IPS-18a (cell line): ENCODE results near the gene ATP8A2.

Source experiments
- H3K27ac ChIP-seq: one replicate; pipeline ENCODE4 v1.5.1; 2013; ENCODE audit warnings: low read length
- H3K27me3 ChIP-seq: one replicate; pipeline ENCODE4 v1.6.1; 2013; ENCODE audit warnings: mild to moderate bottlenecking, low read length; ENCODE audit not compliant: control insufficient read depth, insufficient read depth
- H3K36me3 ChIP-seq: one replicate; pipeline ENCODE4 v1.6.1; 2013; ENCODE audit warnings: low read depth, low read length; ENCODE audit not compliant: control insufficient read depth
- H3K4me1 ChIP-seq: one replicate; pipeline ENCODE4 v1.6.1; 2013; ENCODE audit warnings: low read depth, low read length; ENCODE audit not compliant: control insufficient read depth
- H3K4me3 ChIP-seq: one replicate; pipeline ENCODE4 v1.5.1; 2013; ENCODE audit warnings: low read length
- H3K9ac ChIP-seq: one replicate; pipeline ENCODE4 v1.6.1; 2013; ENCODE audit warnings: mild to moderate bottlenecking, low read length, moderate library complexity
- H3K9me3 ChIP-seq: one replicate; pipeline ENCODE4 v1.6.1; 2013; ENCODE audit warnings: low read depth, low read length; ENCODE audit not compliant: control insufficient read depth

The ATP8A2 gene

DNA sequence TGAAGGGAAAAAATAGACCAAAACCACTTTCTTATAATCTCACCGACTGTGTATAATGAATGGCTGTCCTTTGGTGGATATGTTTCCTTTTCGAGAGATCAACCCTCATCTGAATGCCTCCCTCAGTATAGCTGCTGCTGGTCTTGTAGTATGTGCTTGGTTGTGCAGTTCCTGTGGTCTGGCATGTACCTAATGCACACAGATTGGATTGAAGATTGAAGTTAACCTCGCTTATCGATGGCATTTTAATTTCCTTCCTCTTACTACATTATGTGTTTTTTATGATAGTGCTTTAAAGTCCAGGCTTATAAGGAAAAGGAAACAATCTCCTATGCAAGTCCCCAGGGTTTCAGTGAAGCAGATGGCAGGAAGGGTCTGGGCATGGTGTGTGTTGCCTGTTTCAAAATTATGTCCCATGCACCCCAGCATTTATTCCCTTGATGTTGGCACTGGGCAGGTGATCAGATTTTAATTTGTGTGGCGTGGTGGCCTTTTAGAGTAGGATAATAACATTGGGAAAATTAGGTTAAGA is 346.0 kb downstream of the ATP8A2 start:
- Histone ChIP-seq H3K4me3 (no peak overlapping the region), H3K9ac (no peak overlapping the region), H3K27ac (no peak overlapping the region), H3K4me1 (no peaks in the 10 kb centered on the region), H3K36me3 (no peaks in the 10 kb centered on the region), H3K9me3 (no peaks in the 10 kb centered on the region), H3K27me3 (no peaks in the 10 kb centered on the region)

DNA sequence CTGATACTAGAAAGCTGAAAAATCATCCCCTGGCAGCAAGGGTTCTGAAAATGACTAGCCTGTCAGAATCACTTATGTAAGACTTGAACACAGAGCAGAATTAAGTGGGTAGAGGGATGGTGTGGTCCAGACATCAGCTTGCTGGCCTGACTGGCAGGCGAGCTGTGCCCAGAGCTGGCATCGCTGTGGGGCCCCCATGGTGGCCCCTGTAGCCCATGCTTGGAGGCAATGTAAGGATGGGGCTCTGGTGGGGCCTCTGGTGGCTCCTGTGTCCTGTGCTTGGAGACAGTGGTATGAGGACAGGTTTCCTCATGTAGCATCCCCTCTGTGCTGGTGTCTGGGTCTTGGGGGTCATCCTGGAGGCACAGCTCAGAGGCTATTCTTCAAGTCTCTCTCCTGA is 347.9 kb downstream of the ATP8A2 start:
- no peaks in the 10 kb centered on the region for H3K9me3 ChIP-seq
- no peak overlapping the region for H3K9ac ChIP-seq
- no peaks in the 10 kb centered on the region for H3K27me3 ChIP-seq

GRCh38 chr13:25722893-25723292 is 351.1 kb downstream of the ATP8A2 start:
- Histone ChIP-seq H3K4me1 (no peaks in the 10 kb centered on the region), H3K4me3 (no peak overlapping the region), H3K9me3 (no peaks in the 10 kb centered on the region), H3K9ac (no peak overlapping the region), H3K27me3 (no peaks in the 10 kb centered on the region), H3K36me3 (no peaks in the 10 kb centered on the region), H3K27ac (no peak overlapping the region)

More for the DNA sequence above, 347.9 kb downstream of the ATP8A2 start:
- Histone ChIP-seq H3K36me3 (no peaks in the 10 kb centered on the region), H3K27ac (no peak overlapping the region), H3K4me3 (no peak overlapping the region), H3K4me1 (no peaks in the 10 kb centered on the region)

- no peak overlapping the region for H3K27ac ChIP-seq
- H3K9ac ChIP-seq = no peak overlapping the region
- peaks cover 7% of the 10 kb centered on the region for H3K4me1 ChIP-seq
- no peaks in the 10 kb centered on the region for H3K9me3 ChIP-seq
- no peaks in the 10 kb centered on the region for H3K27me3 ChIP-seq
- H3K36me3 ChIP-seq = no peaks in the 10 kb centered on the region
- no peak overlapping the region for H3K4me3 ChIP-seq
These were observed 353.3 kb downstream of the ATP8A2 start for GRCh38 chr13:25725104-25725503.

DNA sequence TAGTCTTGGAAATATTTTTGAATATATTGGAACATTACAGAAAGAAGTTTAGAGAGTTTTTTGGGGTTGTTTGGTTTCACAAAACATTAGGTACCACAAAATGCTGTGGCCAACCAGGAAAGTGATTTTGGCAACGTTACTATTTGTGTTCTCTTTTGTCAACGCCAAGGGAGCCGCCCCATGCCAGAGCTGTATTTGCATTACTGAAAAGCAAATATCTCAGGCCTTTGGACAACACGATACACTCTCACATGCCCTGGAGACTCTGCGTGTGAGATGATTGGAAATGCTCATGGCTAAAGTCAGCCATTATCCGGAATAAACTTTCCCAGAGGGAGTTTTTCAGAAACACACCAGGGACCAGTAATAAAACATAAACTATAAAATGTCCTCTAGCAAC is 355.5 kb downstream of the ATP8A2 start:
- H3K4me3 ChIP-seq = no peak overlapping the region
- no peak overlapping the region for H3K9ac ChIP-seq
- peaks cover 7% of the 10 kb centered on the region for H3K4me1 ChIP-seq
- no peaks in the 10 kb centered on the region for H3K27me3 ChIP-seq
- no peaks in the 10 kb centered on the region for H3K36me3 ChIP-seq
- no peak overlapping the region for H3K27ac ChIP-seq
- H3K9me3 ChIP-seq = no peaks in the 10 kb centered on the region

GRCh38 chr13:25727810-25728209 is 356.0 kb downstream of the ATP8A2 start:
- Histone ChIP-seq H3K4me3 (no peak overlapping the region), H3K4me1 (peaks cover 7% of the 10 kb centered on the region), H3K9ac (no peak overlapping the region), H3K36me3 (no peaks in the 10 kb centered on the region), H3K27ac (no peak overlapping the region), H3K27me3 (no peaks in the 10 kb centered on the region), H3K9me3 (no peaks in the 10 kb centered on the region)

DNA sequence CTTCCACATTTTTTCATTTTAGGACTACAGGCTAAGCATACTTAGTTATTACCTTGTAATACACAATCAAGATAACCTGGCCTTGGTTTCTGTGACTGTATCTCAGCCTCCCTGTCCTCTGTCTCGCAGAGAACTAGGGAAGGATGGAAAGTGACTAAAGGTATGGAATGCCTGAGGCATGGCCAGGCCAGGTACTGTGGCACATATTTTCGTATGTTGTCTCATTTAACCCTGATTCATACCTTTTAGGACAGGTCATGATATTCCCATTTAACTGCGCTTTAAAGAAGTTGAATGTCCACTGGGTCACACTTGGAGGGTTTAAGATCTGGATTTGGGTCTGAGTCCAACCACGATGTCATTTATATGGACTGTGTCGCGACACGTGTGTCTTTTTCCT is 357.4 kb downstream of the ATP8A2 start:
- no peaks in the 10 kb centered on the region for H3K9me3 ChIP-seq
- H3K27me3 ChIP-seq = no peaks in the 10 kb centered on the region
- H3K27ac ChIP-seq = no peak overlapping the region
- no peaks in the 10 kb centered on the region for H3K36me3 ChIP-seq
- H3K9ac ChIP-seq = no peak overlapping the region
- H3K4me1 ChIP-seq = peaks cover 12% of the 10 kb centered on the region
- H3K4me3 ChIP-seq = no peak overlapping the region

DNA sequence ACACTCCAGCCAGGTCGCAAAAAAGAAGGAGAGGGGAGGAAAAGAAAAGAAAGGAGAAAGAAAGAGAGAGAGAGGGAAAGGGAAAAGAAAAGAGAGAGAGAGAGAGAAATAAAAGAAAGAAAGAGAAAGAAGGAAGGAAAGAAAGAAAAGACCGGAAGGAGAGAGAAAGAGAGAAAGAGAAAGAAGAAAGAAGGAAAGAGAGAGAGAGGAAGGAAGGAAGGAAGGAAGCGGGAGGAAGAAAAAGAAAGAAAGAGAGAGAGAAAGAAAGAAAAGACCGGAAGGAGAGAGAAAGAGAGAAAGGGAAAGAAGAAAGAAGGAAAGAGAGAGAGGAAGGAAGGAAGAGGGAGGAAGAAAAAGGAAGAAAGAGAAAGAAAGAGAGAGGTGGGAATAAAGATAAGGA is 359.3 kb downstream of the ATP8A2 start:
- no peaks in the 10 kb centered on the region for H3K9me3 ChIP-seq
- no peak overlapping the region for H3K9ac ChIP-seq
- H3K27ac ChIP-seq = no peak overlapping the region
- no peaks in the 10 kb centered on the region for H3K27me3 ChIP-seq
- H3K4me1 ChIP-seq = peaks cover 12% of the 10 kb centered on the region
- no peak overlapping the region for H3K4me3 ChIP-seq
- no peaks in the 10 kb centered on the region for H3K36me3 ChIP-seq

DNA sequence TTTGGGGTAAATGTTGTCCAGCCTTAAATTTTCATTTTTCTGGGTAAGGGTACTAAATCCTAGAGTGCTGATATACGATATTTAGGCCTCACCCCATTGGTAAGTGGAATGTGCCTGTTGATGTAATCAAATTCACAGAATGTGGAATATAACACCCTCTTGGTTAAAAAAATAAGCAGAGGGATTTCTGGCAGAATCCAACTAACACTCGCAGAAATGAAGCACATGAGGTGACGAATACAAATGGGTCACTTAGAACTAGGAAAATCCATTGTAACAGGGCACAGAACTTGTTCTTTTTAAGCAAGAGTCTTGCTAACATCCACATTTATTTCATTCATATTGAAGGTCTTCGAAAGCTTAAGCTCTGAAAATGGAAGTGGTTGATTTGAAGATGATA is 359.8 kb downstream of the ATP8A2 start:
- Histone ChIP-seq H3K36me3 (no peaks in the 10 kb centered on the region), H3K9ac (no peak overlapping the region), H3K4me3 (no peak overlapping the region), H3K27me3 (no peaks in the 10 kb centered on the region), H3K9me3 (no peaks in the 10 kb centered on the region), H3K27ac (no peak overlapping the region), H3K4me1 (peaks cover 12% of the 10 kb centered on the region)

DNA sequence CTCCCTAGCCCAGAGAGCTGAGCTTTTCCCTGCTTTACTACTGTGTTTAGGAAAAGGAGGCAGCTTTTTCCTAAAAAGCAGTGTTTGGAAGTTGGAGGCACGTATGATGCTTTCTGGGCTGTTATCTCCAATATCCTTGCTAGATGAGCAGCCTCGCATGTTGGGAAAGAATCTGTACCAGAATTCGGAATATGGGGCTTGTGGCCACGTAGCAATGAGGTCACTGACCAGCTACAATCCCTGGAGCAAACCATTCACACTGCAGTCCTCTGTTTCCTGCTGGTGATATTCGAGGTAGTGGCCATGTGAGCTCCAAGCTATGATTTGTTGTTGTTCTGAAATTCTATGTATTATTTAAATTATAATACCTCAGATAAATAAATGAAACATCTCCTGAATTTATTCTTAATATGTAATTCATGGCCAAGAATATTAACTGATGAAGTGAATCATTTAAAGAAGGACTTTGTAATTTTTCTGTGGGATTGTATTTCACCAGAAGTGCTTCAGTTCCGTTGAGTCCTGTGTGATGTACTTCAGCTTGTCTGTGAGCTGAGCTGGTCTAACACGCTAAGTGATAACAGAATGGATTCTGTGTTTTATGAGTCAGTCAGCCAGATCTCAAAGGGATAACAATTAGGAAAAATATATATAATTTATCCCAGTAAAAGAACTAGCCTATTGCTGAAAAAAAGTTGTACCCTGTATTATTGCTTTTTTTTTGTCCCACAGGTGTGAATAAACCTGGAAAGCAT is 360.5 kb downstream of the ATP8A2 start:
- Histone ChIP-seq H3K27ac (no peak overlapping the region), H3K9ac (no peak overlapping the region), H3K27me3 (no peaks in the 10 kb centered on the region), H3K36me3 (no peaks in the 10 kb centered on the region), H3K4me3 (no peak overlapping the region), H3K9me3 (no peaks in the 10 kb centered on the region), H3K4me1 (peaks cover 12% of the 10 kb centered on the region)

GRCh38 chr13:25733001-25733491 is 361.3 kb downstream of the ATP8A2 start:
- peaks cover 12% of the 10 kb centered on the region for H3K4me1 ChIP-seq
- no peaks in the 10 kb centered on the region for H3K9me3 ChIP-seq
- H3K27ac ChIP-seq = no peak overlapping the region
- H3K36me3 ChIP-seq = no peaks in the 10 kb centered on the region
- no peak overlapping the region for H3K4me3 ChIP-seq
- no peak overlapping the region for H3K9ac ChIP-seq
- no peaks in the 10 kb centered on the region for H3K27me3 ChIP-seq
